Hepatocyte (in vitro differentiated cells): ENCODE measurements around the gene RIMBP2.

Experiments
- EZH2 ChIP-seq: fragments of 200-600 bp; sonication (generic); IDR thresholded peaks from 2 replicates; pipeline ENCODE4 v1.6.1; 2016; ENCODE audit warnings: antibody characterized with exemption, mild to moderate bottlenecking, borderline replicate concordance
- EZH2phosphoT487 ChIP-seq: fragments of 200-600 bp; sonication (generic); IDR thresholded peaks from one replicate; pipeline ENCODE4 v1.6.1; 2018; ENCODE audit warnings: antibody characterized with exemption, mild to moderate bottlenecking, low read depth, moderate library complexity; ENCODE audit not compliant: unreplicated experiment, severe bottlenecking
- TF ChIP-seq, protein P1 (sequence below): fragments of 200-600 bp; sonication (generic); IDR thresholded peaks from 2 replicates; pipeline ENCODE4 v1.5.1; 2016; ENCODE audit warnings: antibody characterized with exemption, mild to moderate bottlenecking; ENCODE audit not compliant: poor library complexity

DNA sequence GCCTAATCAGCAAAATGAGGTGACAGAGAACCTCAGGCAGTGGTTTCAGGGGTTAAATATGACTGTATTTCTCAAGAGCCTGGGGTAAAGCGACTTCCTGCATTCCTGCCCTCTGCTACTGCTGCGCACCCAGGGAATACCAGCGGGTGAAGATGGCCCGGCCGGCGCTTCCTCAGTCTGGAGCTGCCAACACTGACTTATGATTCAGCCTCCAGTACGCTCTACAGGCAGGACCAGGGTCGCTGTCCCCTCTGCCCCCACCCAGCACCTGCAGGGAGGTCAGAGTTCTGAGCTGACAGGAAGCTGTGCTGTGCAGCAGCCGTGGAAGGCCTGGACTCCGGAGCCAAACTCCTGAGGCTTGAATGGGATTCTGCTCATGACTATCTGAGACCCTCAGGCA lies 250.5 kb downstream of the RIMBP2 start:
- TF ChIP-seq EZH2: no peak
- TF ChIP-seq, protein P1, sequence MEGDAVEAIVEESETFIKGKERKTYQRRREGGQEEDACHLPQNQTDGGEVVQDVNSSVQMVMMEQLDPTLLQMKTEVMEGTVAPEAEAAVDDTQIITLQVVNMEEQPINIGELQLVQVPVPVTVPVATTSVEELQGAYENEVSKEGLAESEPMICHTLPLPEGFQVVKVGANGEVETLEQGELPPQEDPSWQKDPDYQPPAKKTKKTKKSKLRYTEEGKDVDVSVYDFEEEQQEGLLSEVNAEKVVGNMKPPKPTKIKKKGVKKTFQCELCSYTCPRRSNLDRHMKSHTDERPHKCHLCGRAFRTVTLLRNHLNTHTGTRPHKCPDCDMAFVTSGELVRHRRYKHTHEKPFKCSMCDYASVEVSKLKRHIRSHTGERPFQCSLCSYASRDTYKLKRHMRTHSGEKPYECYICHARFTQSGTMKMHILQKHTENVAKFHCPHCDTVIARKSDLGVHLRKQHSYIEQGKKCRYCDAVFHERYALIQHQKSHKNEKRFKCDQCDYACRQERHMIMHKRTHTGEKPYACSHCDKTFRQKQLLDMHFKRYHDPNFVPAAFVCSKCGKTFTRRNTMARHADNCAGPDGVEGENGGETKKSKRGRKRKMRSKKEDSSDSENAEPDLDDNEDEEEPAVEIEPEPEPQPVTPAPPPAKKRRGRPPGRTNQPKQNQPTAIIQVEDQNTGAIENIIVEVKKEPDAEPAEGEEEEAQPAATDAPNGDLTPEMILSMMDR: no peak
- no peak for TF ChIP-seq EZH2phosphoT487
